ENCODE results near the gene STYXL2. TPM values are rescaled to one million over a fixed set of nuclear protein-coding genes. Genes with fewer than 3 reads are reported as not detected.

The STYXL2 gene
- total and polyA plus RNA-seq, 9 of the 15 experiments (the other 6 are each of a cell fraction or from before 2014, with no cell fraction given): not detected

DNA sequence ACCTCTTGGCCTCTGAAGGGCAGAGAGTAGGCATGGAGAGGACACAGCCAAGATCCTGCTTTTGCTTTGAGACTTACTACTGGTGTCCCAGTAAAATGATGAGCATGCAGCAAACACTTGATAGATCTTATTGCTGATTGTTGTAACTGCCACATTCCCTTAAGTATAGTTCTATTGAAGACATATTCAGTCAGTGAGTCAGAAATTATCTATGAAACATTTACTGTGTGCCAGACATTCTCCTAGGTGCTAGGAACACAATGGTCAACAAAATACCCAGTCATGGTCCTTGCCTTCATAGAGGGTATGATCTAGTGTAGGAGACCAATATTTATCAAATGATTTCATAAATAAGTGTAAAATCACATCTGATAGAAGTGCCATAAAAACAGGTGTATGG lies 13.6 kb downstream of the STYXL2 start:
- POLR2A ChIA-PET: interaction anchor here (0.8 kb wide), 1 partner anchor 19 kb away, joined by 3 read pairs; no protein-coding TSS in a partner anchor
- intact Hi-C loops (cut with micrococcal nuclease): no loop called here
- in situ Hi-C loops (cut with MboI): no loop called here

DNA sequence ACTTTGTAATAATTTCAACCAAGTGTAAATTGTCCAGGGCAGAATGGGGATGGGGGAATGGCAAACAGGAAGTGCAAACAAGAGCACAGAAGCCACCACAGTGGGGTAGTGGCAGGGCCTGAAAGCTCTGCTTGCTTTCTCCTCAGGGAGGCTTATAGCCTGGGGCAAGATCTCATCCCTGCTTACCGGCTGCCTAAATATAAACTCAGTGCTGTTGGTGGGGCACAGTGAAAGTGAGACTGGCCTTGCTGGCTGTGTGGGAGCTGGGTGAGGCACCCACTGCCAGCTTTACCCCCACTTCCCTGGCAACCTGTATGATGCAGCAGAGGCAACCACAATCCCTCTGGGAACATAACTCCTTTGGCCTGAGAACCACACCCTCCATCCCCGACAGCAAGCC lies 15.2 kb downstream of the STYXL2 start:
- no peak for ATAC-seq
- TF ChIP-seq GTF2F1 (IDR thresholded peaks at IDR 0.05; ENCODE audit: low read depth, low read length) (no peak), SMC3 (conservative IDR thresholded peaks at IDR 0.05; ENCODE audit: insufficient read depth, low read depth, low read length) (no peak), MIER1 (IDR thresholded peaks at IDR 0.05; ENCODE audit: low read depth) (no peak), NCOA6 (IDR thresholded peaks at IDR 0.05) (no peak), NEUROD1 (IDR thresholded peaks at IDR 0.05; ENCODE audit: borderline replicate concordance, low read depth, low read length, partially characterized antibody) (no peak), DMBX1 (CRISPR knock-in tag; IDR thresholded peaks at IDR 0.05; ENCODE audit: borderline replicate concordance) (no peak), PTTG1 (tag; IDR thresholded peaks at IDR 0.05; ENCODE audit: low read depth) (no peak), TGIF2 (CRISPR knock-in tag; IDR thresholded peaks at IDR 0.05) (no peak)
- TF ChIP-seq, protein P1, sequence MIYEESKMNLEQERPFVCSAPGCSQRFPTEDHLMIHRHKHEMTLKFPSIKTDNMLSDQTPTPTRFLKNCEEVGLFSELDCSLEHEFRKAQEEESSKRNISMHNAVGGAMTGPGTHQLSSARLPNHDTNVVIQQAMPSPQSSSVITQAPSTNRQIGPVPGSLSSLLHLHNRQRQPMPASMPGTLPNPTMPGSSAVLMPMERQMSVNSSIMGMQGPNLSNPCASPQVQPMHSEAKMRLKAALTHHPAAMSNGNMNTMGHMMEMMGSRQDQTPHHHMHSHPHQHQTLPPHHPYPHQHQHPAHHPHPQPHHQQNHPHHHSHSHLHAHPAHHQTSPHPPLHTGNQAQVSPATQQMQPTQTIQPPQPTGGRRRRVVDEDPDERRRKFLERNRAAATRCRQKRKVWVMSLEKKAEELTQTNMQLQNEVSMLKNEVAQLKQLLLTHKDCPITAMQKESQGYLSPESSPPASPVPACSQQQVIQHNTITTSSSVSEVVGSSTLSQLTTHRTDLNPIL (CRISPR knock-in tag; IDR thresholded peaks at IDR 0.05): no peak
- TF ChIP-seq, protein P2, sequence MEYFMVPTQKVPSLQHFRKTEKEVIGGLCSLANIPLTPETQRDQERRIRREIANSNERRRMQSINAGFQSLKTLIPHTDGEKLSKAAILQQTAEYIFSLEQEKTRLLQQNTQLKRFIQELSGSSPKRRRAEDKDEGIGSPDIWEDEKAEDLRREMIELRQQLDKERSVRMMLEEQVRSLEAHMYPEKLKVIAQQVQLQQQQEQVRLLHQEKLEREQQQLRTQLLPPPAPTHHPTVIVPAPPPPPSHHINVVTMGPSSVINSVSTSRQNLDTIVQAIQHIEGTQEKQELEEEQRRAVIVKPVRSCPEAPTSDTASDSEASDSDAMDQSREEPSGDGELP (CRISPR knock-in tag; IDR thresholded peaks at IDR 0.05; ENCODE audit: borderline replicate concordance): no peak

More for the DNA sequence above, 13.6 kb downstream of the STYXL2 start:
- Histone ChIP-seq H3K27ac (ENCODE audit: extremely low read depth, low read depth, low read length) (no peak overlapping the region), H3K9me3 (replicated peaks; ENCODE audit: control insufficient read depth, insufficient read depth, low read depth, low read length) (no peaks in the 10 kb centered on the region), H3K4me1 (replicated peaks in 1 of 2; ENCODE audit: control insufficient read depth in 2 of 2, insufficient read depth in 2 of 2, low read length in 2 of 2) (no peaks in the 10 kb centered on the region), H3K4me3 (no peak overlapping the region), H2AFZ (ENCODE audit: low read depth, low read length) (no peak overlapping the region), H4K20me1 (replicated peaks; ENCODE audit: control insufficient read depth, insufficient read depth, low read length) (no peaks in the 10 kb centered on the region), H3K79me2 (ENCODE audit: control insufficient read depth, insufficient read depth, low read length) (no peaks in the 10 kb centered on the region), H3K4me2 (ENCODE audit: insufficient read depth, low read length) (no peak overlapping the region), H3K36me3 (ENCODE audit: control insufficient read depth, insufficient read depth, low read length) (no peaks in the 10 kb centered on the region), H3K9me1 (ENCODE audit: control insufficient read depth, insufficient read depth, low read length) (no peaks in the 10 kb centered on the region), H3K27me3 (ENCODE audit: control insufficient read depth in 2 of 2, insufficient read depth in 2 of 2, low read length in 2 of 2) (peaks cover 25 to 34% of the 10 kb centered on the region in 2 experiments), H3K9ac (ENCODE audit: insufficient read depth in 1 of 2, low read depth in 2 of 2, low read length in 2 of 2) (no peak overlapping the region)
- no TSS peak for BruUV-seq (replicated peaks)
- DNase-seq (ENCODE audit: extremely low read depth in 1 of 4, low spot score in 3 of 4) (no peak), FAIRE-seq (no peak), ATAC-seq (no peak)
- TF ChIP-seq NCOA1 (IDR thresholded peaks at IDR 0.05; ENCODE audit: low read depth): no peak
- no peak for TF ChIP-seq ZNF717 (CRISPR knock-in tag; IDR thresholded peaks at IDR 0.05)
- no peak for TF ChIP-seq MAFF (IDR thresholded peaks at IDR 0.05; ENCODE audit: low read length)
- TF ChIP-seq, protein P3, sequence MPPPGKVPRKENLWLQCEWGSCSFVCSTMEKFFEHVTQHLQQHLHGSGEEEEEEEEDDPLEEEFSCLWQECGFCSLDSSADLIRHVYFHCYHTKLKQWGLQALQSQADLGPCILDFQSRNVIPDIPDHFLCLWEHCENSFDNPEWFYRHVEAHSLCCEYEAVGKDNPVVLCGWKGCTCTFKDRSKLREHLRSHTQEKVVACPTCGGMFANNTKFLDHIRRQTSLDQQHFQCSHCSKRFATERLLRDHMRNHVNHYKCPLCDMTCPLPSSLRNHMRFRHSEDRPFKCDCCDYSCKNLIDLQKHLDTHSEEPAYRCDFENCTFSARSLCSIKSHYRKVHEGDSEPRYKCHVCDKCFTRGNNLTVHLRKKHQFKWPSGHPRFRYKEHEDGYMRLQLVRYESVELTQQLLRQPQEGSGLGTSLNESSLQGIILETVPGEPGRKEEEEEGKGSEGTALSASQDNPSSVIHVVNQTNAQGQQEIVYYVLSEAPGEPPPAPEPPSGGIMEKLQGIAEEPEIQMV (tag; conservative IDR thresholded peaks at IDR 0.05; ENCODE audit: low read depth): no peak
- no peak for TF ChIP-seq ZKSCAN8 (CRISPR knock-in tag; IDR thresholded peaks at IDR 0.05)
- CTCF ChIA-PET (ENCODE audit: low intra/inter-chr PET ratio): no interaction called here

More for the DNA sequence above, 15.2 kb downstream of the STYXL2 start:
- Histone ChIP-seq H3K9me3 (replicated peaks; ENCODE audit: control insufficient read depth, insufficient read depth, low read depth, low read length) (no peaks in the 10 kb centered on the region), H4K20me1 (replicated peaks; ENCODE audit: control insufficient read depth, insufficient read depth, low read length) (no peaks in the 10 kb centered on the region), H3K4me1 (replicated peaks in 1 of 2; ENCODE audit: control insufficient read depth in 2 of 2, insufficient read depth in 2 of 2, low read length in 2 of 2) (no peaks in the 10 kb centered on the region), H3K4me2 (ENCODE audit: insufficient read depth, low read length) (no peak overlapping the region), H3K9ac (ENCODE audit: insufficient read depth in 1 of 2, low read depth in 2 of 2, low read length in 2 of 2) (no peak overlapping the region), H2AFZ (ENCODE audit: low read depth, low read length) (no peak overlapping the region), H3K79me2 (ENCODE audit: control insufficient read depth, insufficient read depth, low read length) (no peaks in the 10 kb centered on the region), H3K36me3 (ENCODE audit: control insufficient read depth, insufficient read depth, low read length) (no peaks in the 10 kb centered on the region), H3K4me3 (no peak overlapping the region), H3K9me1 (ENCODE audit: control insufficient read depth, insufficient read depth, low read length) (no peaks in the 10 kb centered on the region), H3K27me3 (ENCODE audit: control insufficient read depth in 2 of 2, insufficient read depth in 2 of 2, low read length in 2 of 2) (peaks cover 17 to 29% of the 10 kb centered on the region in 2 experiments), H3K27ac (ENCODE audit: extremely low read depth, low read depth, low read length) (no peak overlapping the region)
- 6% methylated on average over 2 of the region's 2 CpGs for WGBS (ENCODE audit: insufficient coverage, low coverage, missing lambda C conversion rate)
- no peak for FAIRE-seq
- intact Hi-C loops (cut with micrococcal nuclease): no loop called here
- no TSS peak for BruUV-seq (replicated peaks)
- in situ Hi-C loops (cut with MboI): no loop called here
- CTCF ChIA-PET (ENCODE audit: low intra/inter-chr PET ratio): no interaction called here
- DNase-seq (ENCODE audit: extremely low read depth in 1 of 4, low spot score in 3 of 4): no peak
- POLR2A ChIA-PET: interaction anchor here (0.6 kb wide), 1 partner anchor 19 kb away, joined by 3 read pairs; no protein-coding TSS in a partner anchor
